AG10803 (cell line): ENCODE measurements around the gene RIMS4.

Experiments
- DNase-seq: peaks from one replicate; pipeline ENCODE4 v3.0.0; 2010; ENCODE audit warnings: low read depth
- H3K4me3 ChIP-seq: 2 replicates; pipeline ENCODE4 v1.5.1; 2011; ENCODE audit warnings: mild to moderate bottlenecking, low read length, control low read depth
- CTCF ChIP-seq: conservative IDR thresholded peaks from 2 replicates; pipeline ENCODE4 v1.5.1; 2011; ENCODE audit warnings: mild to moderate bottlenecking, low read length, control low read depth, inconsistent platforms

Gene RIMS4

GRCh38 chr20:44707018-44707579 is 103.2 kb downstream of the RIMS4 start:
- TF ChIP-seq CTCF = no peak
- no peak overlapping the region for H3K4me3 ChIP-seq
- DNase-seq = peak; percentile 42

- H3K4me3 ChIP-seq = no peak overlapping the region
- DNase-seq = peak; percentile 89
Measured at GRCh38 chr20:44706301-44707017, 103.9 kb downstream of the RIMS4 start.

GRCh38 chr20:44705364-44706094 is 104.8 kb downstream of the RIMS4 start:
- TF ChIP-seq CTCF = no peak
- H3K4me3 ChIP-seq = no peak overlapping the region
- DNase-seq = no peak

More at GRCh38 chr20:44706301-44707017, 103.9 kb downstream of the RIMS4 start:
- no peak for TF ChIP-seq CTCF

- no peak for TF ChIP-seq CTCF
- peak; percentile 84 for DNase-seq
- H3K4me3 ChIP-seq = no peak overlapping the region
Measured at GRCh38 chr20:44704551-44704971, 105.8 kb downstream of the RIMS4 start.

GRCh38 chr20:44703956-44704488 is 106.3 kb downstream of the RIMS4 start:
- no peak for DNase-seq
- H3K4me3 ChIP-seq = no peak overlapping the region
- TF ChIP-seq CTCF = no peak

GRCh38 chr20:44703183-44703925 is 107.0 kb downstream of the RIMS4 start:
- no peak for DNase-seq
- no peak for TF ChIP-seq CTCF
- no peak overlapping the region for H3K4me3 ChIP-seq
